Activated naive CD8-positive, alpha-beta T cell treated with anti-CD3 and anti-CD28 coated beads, Interleukin-2, amount 50 U/mL, for 24 hours (primary cell): ENCODE measurements around the gene HOXB6.

Experiments used
- ATAC-seq: fragments of 150-1000 bp; cut with Tn5 transposase; one replicate; pipeline ENCODE4 v1.10.0; 2021
- DNase-seq: peaks from one replicate; pipeline ENCODE4 v3.0.0; 2021
- H3K27ac Mint-ChIP-seq: one replicate; pipeline ENCODE4 v1.8.0; 2021; ENCODE audit warnings: mild to moderate bottlenecking, mixed read lengths
- H3K27me3 Mint-ChIP-seq: one replicate; pipeline ENCODE4 v1.8.0; 2021; ENCODE audit warnings: mixed read lengths
- H3K36me3 Mint-ChIP-seq: one replicate; pipeline ENCODE4 v1.8.0; 2021; ENCODE audit warnings: low read depth, mixed read lengths
- H3K4me1 Mint-ChIP-seq: one replicate; pipeline ENCODE4 v1.8.0; 2021; ENCODE audit warnings: mixed read lengths
- H3K4me3 Mint-ChIP-seq: one replicate; pipeline ENCODE4 v1.8.0; 2021; ENCODE audit warnings: mild to moderate bottlenecking, moderate library complexity, mixed read lengths
- H3K9me3 Mint-ChIP-seq: one replicate; pipeline ENCODE4 v1.8.0; 2021; ENCODE audit warnings: mixed read lengths

HOXB6 gene

DNA sequence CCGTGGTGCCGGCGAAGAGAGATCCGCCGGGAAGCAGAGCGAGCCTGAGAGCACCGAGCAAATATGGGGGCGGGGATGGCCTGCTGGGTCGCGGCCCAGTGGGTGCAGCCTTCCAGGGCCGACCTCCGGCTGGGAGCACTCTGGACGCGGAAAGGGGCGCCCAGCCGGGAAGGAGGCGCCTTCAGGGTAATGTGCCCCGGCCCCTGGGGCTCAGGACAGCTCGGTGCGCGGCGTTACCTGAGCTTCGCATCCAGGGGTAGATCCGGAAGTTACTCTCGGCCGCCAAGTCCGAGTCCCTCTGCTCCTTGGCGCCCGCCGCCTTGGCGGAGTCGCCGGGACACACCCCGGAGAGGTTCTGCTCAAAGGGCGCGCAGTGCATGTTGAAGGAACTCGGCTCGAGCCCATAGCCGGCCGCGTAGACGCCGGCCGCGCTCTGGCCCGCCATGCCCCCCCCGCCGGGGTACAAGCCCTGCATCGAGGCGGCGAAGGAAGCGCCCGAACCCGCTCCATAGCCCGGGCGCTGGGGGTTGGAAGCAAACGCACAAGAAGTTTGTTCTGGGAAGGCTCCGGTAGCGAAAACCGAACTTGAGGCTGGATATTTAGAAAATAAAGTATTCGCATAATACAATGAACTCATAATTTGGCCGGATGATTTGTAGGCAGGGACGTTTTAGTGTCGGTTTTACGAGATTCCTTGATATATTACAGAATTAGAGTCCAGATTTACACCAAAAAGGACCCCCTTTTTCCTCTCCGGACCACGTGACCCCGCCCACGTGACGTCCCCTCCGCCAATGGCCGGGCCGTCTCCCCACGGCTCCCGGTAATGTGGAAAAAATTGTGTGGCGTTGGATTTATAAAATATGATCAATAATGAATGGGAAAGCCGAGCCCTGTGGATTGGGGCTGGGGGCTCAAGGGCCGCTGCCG is 5.8 kb upstream of the HOXB6 start, which contains the start of gene HOXB7:
TSS of gene HOXB7 (minus strand) at position 736 of the 930 bp plus-strand sequence. CDS start at position 637, 99 bp downstream.
- H3K4me1 Mint-ChIP-seq: peaks cover 39% of the 10 kb centered on the region
- no peaks in the 10 kb centered on the region for H3K36me3 Mint-ChIP-seq
- peak within 1 kb of the TSS; percentile 91 for H3K4me3 Mint-ChIP-seq
- peak within 1 kb of the TSS; percentile 88 for H3K27ac Mint-ChIP-seq
- peak; percentile 40 for ATAC-seq
- no peaks in the 10 kb centered on the region for H3K9me3 Mint-ChIP-seq
- H3K27me3 Mint-ChIP-seq: peaks cover 74% of the 10 kb centered on the region
- peak; percentile 81 for DNase-seq

- Mint-ChIP-seq H3K36me3 (no peaks in the 10 kb centered on the region), H3K4me1 (peaks cover 33% of the 10 kb centered on the region), H3K27ac (no peak overlapping the region), H3K9me3 (no peaks in the 10 kb centered on the region), H3K4me3 (peak overlapping the region; percentile 91), H3K27me3 (peaks cover 71% of the 10 kb centered on the region)
- ATAC-seq: no peak
- DNase-seq: no peak
Measured at GRCh38 chr17:48609759-48610281, 5.0 kb upstream of the HOXB6 start.

GRCh38 chr17:48609033-48609432 is 4.2 kb upstream of the HOXB6 start:
- Mint-ChIP-seq H3K36me3 (no peaks in the 10 kb centered on the region), H3K4me3 (no peak overlapping the region), H3K9me3 (no peaks in the 10 kb centered on the region), H3K4me1 (peaks cover 35% of the 10 kb centered on the region), H3K27me3 (peaks cover 73% of the 10 kb centered on the region), H3K27ac (no peak overlapping the region)
- DNase-seq: no peak
- ATAC-seq: no peak

DNA sequence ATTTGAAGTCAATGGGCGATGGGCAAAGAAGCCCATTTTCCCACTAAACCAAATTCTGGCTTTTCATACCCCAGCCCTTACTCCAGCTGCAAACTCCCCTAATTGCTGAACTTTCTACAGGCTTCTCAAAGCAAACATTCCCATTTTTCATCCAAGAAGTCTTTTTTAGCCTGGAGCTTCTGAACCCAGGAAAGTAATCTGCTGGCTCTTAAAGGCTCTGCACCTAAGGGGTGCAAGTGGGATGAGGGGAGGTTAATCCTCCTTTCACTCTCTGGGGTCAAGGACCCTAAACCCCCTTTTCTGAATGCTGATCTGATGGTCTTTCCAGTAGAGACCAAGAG is 3.7 kb upstream of the HOXB6 start:
- Mint-ChIP-seq H3K4me1 (peaks cover 30% of the 10 kb centered on the region), H3K9me3 (no peaks in the 10 kb centered on the region), H3K27ac (no peak overlapping the region), H3K4me3 (no peak overlapping the region), H3K36me3 (no peaks in the 10 kb centered on the region), H3K27me3 (peaks cover 73% of the 10 kb centered on the region)
- no peak for DNase-seq
- no peak for ATAC-seq

DNA sequence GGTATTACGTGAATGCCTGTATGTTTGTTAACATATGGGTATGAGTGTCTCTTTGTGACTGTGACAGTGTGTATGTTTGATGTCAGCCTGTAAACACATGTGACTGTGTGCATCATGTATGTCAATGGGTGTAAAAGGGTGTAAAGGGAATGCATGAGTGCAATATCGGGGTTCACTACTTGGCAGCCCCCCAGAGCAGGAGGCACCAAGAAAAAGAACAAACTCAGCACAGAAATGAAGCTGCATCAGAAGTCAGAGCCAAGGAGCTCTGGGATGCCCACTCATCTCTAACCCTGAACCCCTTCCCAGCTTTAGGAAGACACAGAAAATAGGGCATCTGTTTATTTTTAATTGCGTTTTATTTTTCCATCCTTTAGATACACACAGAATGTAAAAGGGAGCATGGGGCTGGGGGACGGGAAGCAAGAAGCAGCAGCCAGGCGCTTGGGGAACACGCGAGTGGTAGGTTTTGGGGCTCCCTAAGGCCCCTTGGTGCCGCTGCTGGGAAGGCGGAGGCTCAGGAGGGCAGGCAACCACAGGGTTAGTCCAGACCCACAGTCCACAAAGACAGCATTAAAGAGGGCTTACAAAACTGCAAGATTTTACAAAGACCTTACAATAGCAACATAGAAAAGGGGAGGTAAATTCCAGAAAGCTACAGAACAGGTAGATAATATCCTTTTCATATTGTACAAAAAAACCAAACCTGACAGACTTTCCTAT is 2.3 kb upstream of the HOXB6 start:
- Mint-ChIP-seq H3K27ac (no peak overlapping the region), H3K9me3 (no peaks in the 10 kb centered on the region), H3K36me3 (no peaks in the 10 kb centered on the region), H3K4me3 (no peak overlapping the region), H3K4me1 (peaks cover 21% of the 10 kb centered on the region), H3K27me3 (peaks cover 77% of the 10 kb centered on the region)
- no peak for DNase-seq
- ATAC-seq: no peak

- Mint-ChIP-seq H3K27me3 (peaks cover 79% of the 10 kb centered on the region), H3K9me3 (no peaks in the 10 kb centered on the region), H3K36me3 (no peaks in the 10 kb centered on the region), H3K4me3 (no peak overlapping the region), H3K27ac (no peak overlapping the region), H3K4me1 (peaks cover 18% of the 10 kb centered on the region)
- DNase-seq: no peak
- ATAC-seq: no peak
Measured at GRCh38 chr17:48605991-48606891, 1.5 kb upstream of the HOXB6 start.

DNA sequence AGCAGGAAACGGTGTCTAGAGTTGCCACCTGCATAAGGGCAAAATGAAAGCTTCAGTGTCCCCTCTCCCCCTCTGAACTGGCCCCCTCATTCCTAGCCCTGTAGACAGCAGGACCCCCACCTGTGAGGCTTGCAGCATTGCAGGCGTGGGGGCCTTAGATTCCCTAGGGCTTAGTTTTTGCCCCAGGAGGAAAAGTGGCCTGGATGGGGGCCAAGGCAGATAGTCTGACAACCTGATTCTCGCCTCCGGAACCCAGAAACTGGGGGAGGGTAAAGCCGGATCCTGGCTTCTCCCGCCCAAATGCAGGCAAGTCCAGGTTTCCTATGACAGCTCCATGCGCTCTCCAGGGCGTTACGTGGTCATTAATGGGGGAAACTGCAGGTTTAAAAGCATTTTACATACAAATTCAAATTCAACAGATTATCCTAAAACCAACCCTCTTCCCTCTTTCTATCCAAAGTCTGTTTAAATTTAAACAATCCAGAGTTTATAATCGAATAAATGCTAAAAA is 678 bp upstream of the HOXB6 start:
- no peak for DNase-seq
- ATAC-seq: no peak
- Mint-ChIP-seq H3K9me3 (no peaks in the 10 kb centered on the region), H3K4me1 (peaks cover 11% of the 10 kb centered on the region), H3K36me3 (no peaks in the 10 kb centered on the region), H3K27ac (no peak overlapping the region), H3K4me3 (no peak overlapping the region), H3K27me3 (peaks cover 82% of the 10 kb centered on the region)

GRCh38 chr17:48603959-48604769 is 622 bp downstream of the HOXB6 start:
- peaks cover 86% of the 10 kb centered on the region for H3K27me3 Mint-ChIP-seq
- DNase-seq: no peak
- H3K4me1 Mint-ChIP-seq: peaks cover 11% of the 10 kb centered on the region
- no peak overlapping the region for H3K4me3 Mint-ChIP-seq
- no peaks in the 10 kb centered on the region for H3K36me3 Mint-ChIP-seq
- no peak for ATAC-seq
- H3K27ac Mint-ChIP-seq: no peak overlapping the region
- no peaks in the 10 kb centered on the region for H3K9me3 Mint-ChIP-seq

DNA sequence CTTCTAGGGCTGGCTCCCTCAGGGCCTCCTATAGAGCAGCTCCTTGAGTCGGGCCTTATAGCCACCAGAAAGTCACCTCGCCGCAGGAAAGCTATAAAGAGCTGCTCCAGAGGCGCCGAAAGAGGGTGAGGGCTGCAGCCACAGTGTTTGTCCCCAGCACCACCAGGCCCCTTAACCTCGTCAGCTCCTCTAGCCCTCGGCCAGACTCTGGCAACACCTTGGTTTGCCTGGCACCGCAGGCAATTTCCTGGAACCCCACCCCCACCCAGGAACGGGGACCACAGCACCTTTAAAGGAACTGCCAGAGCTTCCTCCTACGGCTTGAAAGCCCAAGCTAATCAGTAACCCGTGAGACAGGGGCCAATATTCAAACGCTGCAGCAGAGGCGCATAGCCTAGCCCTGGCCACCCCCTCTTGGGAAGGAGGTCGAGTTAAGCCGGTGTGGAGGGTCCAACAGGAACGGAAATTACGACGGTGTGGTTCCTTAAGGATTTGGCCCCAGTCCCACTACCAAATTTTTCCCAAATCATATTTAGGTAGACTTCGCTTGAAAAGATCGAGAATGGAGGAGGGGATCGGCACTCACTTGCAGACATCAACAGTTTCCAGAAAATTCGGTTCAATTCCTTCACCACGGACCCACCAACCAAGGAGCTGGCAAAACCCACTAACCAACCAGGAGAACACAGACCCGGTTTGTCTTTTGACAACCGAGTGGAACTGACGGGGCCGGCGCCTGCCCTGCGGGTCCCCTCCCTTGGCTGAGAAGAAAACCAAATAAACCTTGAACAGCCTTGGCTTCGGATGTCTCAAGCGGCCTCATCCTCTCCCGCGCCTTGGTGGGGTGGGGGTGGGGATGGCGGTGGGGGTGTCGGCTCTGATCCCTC is 3.0 kb downstream of the HOXB6 start:
- no peaks in the 10 kb centered on the region for H3K36me3 Mint-ChIP-seq
- H3K9me3 Mint-ChIP-seq: no peaks in the 10 kb centered on the region
- H3K27ac Mint-ChIP-seq: no peak overlapping the region
- ATAC-seq: no peak
- no peak overlapping the region for H3K4me3 Mint-ChIP-seq
- peaks cover 23% of the 10 kb centered on the region for H3K4me1 Mint-ChIP-seq
- DNase-seq: no peak
- H3K27me3 Mint-ChIP-seq: peaks cover 86% of the 10 kb centered on the region

GRCh38 chr17:48601207-48601538 is 3.6 kb downstream of the HOXB6 start:
- Mint-ChIP-seq H3K27ac (no peak overlapping the region), H3K36me3 (no peaks in the 10 kb centered on the region), H3K4me3 (no peak overlapping the region), H3K27me3 (peaks cover 87% of the 10 kb centered on the region), H3K9me3 (no peaks in the 10 kb centered on the region), H3K4me1 (peaks cover 29% of the 10 kb centered on the region)
- no peak for ATAC-seq
- no peak for DNase-seq

GRCh38 chr17:48600244-48601098 is 4.3 kb downstream of the HOXB6 start:
- no peak for ATAC-seq
- H3K9me3 Mint-ChIP-seq: no peaks in the 10 kb centered on the region
- H3K4me3 Mint-ChIP-seq: no peak overlapping the region

GRCh38 chr17:48599354-48599753 is 5.4 kb downstream of the HOXB6 start:
- H3K27me3 Mint-ChIP-seq: peaks cover 90% of the 10 kb centered on the region
- H3K4me1 Mint-ChIP-seq: peaks cover 26% of the 10 kb centered on the region
- no peak overlapping the region for H3K27ac Mint-ChIP-seq

More at GRCh38 chr17:48600244-48601098, 4.3 kb downstream of the HOXB6 start:
- H3K4me1 Mint-ChIP-seq: peaks cover 30% of the 10 kb centered on the region
- peaks cover 89% of the 10 kb centered on the region for H3K27me3 Mint-ChIP-seq
- H3K36me3 Mint-ChIP-seq: no peaks in the 10 kb centered on the region
- H3K27ac Mint-ChIP-seq: no peak overlapping the region
- DNase-seq: no peak

More at GRCh38 chr17:48599354-48599753, 5.4 kb downstream of the HOXB6 start:
- no peak for DNase-seq
- ATAC-seq: no peak
- Mint-ChIP-seq H3K9me3 (no peaks in the 10 kb centered on the region), H3K4me3 (no peak overlapping the region), H3K36me3 (no peaks in the 10 kb centered on the region)
